T follicular helper cell (primary cell): ENCODE results near the gene ANO9.

Source experiments
- DNase-seq: peaks from one replicate; pipeline ENCODE4 v3.0.0-alpha.2; 2020; ENCODE audit warnings: low read depth

ANO9 gene

GRCh38 chr11:369336-370018 is 72.3 kb downstream of the ANO9 start, which contains the start of gene B4GALNT4:
TSS of gene B4GALNT4 (plus strand) at chr11:369499. CDS start at chr11:369804, 305 bp downstream.
- peak; percentile 37 for DNase-seq

- DNase-seq, result no peak
Measured at GRCh38 chr11:368414-369335, 73.1 kb downstream of the ANO9 start.

- no peak for DNase-seq
Measured at GRCh38 chr11:367956-368413, 73.8 kb downstream of the ANO9 start.
